ENCODE measurements around the gene KRTAP5-11.

The KRTAP5-11 gene

DNA sequence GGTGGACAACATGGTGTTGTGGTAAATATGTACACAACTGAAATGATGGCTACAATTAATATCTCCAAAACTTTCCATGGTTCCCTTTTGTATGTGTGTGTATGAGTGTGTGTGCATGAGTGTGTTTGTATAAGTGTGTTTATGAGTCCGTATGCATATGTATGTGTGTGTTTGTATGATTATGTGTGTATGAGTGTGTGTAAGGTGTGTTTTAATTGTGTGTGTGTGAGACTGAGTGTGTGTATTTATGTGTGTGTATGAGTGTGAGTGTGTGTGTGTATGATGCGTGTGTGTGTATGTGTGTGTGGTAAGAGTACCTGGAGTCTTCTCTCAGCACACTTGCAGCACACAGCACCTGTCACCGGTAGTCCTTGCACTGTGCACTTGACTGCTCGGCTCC is 26.7 kb downstream of the KRTAP5-11 start:
- H3K4me1 ChIP-seq (ENCODE audit: control insufficient read depth in 2 of 2, insufficient read depth in 2 of 2, low read length in 2 of 2) = no peaks in the 10 kb centered on the region
- no peak overlapping the region for H3K9ac ChIP-seq (ENCODE audit: low read depth in 1 of 2, low read length in 2 of 2)
- H3K27me3 ChIP-seq (ENCODE audit: control insufficient read depth in 2 of 2, insufficient read depth in 2 of 2, low read length in 2 of 2) = no peaks in the 10 kb centered on the region
- H3K4me3 ChIP-seq (ENCODE audit: low read length in 2 of 2) = no peak overlapping the region
- no peak overlapping the region for H3K27ac ChIP-seq (ENCODE audit: low read depth in 2 of 2, low read length in 2 of 2)
- no peaks in the 10 kb centered on the region for H3K36me3 ChIP-seq (ENCODE audit: control insufficient read depth in 2 of 2, insufficient read depth in 2 of 2, low read length in 2 of 2)
- no peaks in the 10 kb centered on the region for H3K9me3 ChIP-seq (ENCODE audit: control insufficient read depth in 2 of 2, low read length in 2 of 2)

DNA sequence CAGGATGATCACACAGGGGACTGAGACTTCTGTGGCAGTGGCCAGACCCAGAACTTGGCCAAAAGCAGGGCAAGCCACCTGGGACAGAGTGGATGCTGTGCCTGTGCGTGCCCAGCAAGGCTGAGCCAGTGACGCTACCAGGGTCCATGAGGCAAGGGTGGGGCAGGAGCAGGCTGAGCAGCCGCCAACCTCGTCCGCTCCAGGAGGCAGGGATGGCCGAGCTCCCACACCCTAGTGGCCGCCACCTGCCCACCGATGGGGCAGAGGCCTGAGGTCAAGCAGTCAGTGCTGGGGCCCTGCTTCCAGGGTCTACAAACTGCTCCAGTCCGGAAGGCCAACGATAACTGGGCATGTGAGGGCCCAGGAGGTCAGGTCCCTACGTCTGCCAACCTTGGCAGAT is 27.2 kb downstream of the KRTAP5-11 start:
- no peaks in the 10 kb centered on the region for H3K9me3 ChIP-seq (ENCODE audit: control insufficient read depth in 2 of 2, low read length in 2 of 2)
- no peak overlapping the region for H3K9ac ChIP-seq (ENCODE audit: low read depth in 1 of 2, low read length in 2 of 2)
- H3K4me3 ChIP-seq (ENCODE audit: low read length in 2 of 2) = no peak overlapping the region
- H3K4me1 ChIP-seq (ENCODE audit: control insufficient read depth in 2 of 2, insufficient read depth in 2 of 2, low read length in 2 of 2) = no peaks in the 10 kb centered on the region
- H3K36me3 ChIP-seq (ENCODE audit: control insufficient read depth in 2 of 2, insufficient read depth in 2 of 2, low read length in 2 of 2) = no peaks in the 10 kb centered on the region
- H3K27ac ChIP-seq (ENCODE audit: low read depth in 2 of 2, low read length in 2 of 2) = no peak overlapping the region
- H3K27me3 ChIP-seq (ENCODE audit: control insufficient read depth in 2 of 2, insufficient read depth in 2 of 2, low read length in 2 of 2) = no peaks in the 10 kb centered on the region

DNA sequence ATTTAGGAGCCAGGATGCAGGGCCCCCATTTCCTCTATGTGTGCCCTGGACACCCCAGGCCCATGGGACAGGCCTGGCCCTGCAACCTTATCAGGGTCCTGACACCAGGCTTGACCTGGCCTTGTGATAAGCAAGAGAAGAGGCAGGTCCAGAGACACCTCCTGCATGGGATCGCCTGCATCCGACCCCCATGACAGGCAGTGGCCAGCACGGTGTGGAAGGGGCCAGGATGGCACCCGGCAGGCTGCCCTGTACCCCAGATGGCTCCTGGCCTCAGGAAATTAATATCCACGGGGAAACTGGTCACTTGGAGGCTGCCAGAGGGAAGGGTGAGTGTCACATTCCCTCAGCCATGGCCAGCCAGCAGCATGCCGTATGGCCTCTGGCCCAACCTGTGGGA is 27.7 kb downstream of the KRTAP5-11 start:
- no peak overlapping the region for H3K4me3 ChIP-seq (ENCODE audit: low read length in 2 of 2)
- no peaks in the 10 kb centered on the region for H3K27me3 ChIP-seq (ENCODE audit: control insufficient read depth in 2 of 2, insufficient read depth in 2 of 2, low read length in 2 of 2)
- H3K4me1 ChIP-seq (ENCODE audit: control insufficient read depth in 2 of 2, insufficient read depth in 2 of 2, low read length in 2 of 2) = no peaks in the 10 kb centered on the region
- no peaks in the 10 kb centered on the region for H3K36me3 ChIP-seq (ENCODE audit: control insufficient read depth in 2 of 2, insufficient read depth in 2 of 2, low read length in 2 of 2)
- no peak overlapping the region for H3K27ac ChIP-seq (ENCODE audit: low read depth in 2 of 2, low read length in 2 of 2)
- no peak overlapping the region for H3K9ac ChIP-seq (ENCODE audit: low read depth in 1 of 2, low read length in 2 of 2)
- H3K9me3 ChIP-seq (ENCODE audit: control insufficient read depth in 2 of 2, low read length in 2 of 2) = no peaks in the 10 kb centered on the region

DNA sequence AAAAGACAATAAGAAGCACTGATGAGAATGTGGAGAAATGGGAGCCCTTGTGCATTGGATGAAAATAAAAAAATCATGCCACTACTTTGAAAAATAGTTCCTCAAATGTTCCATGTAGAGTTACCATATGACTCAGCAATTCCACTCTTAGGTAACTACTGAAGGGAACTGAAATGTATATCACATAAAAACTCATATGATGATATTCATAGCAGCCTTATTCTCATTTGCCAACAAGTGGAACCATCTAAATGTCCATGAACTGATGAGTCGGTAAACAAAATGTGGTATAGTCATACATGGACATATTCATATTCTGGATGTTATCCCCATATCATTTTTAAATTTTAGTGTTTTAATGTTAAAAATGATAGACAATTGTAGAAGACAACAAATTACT is 31.0 kb downstream of the KRTAP5-11 start:
- no peak overlapping the region for H3K27ac ChIP-seq (ENCODE audit: low read depth in 2 of 2, low read length in 2 of 2)
- H3K9me3 ChIP-seq (ENCODE audit: control insufficient read depth in 2 of 2, low read length in 2 of 2) = no peaks in the 10 kb centered on the region
- H3K9ac ChIP-seq (ENCODE audit: low read depth in 1 of 2, low read length in 2 of 2) = no peak overlapping the region
- no peaks in the 10 kb centered on the region for H3K27me3 ChIP-seq (ENCODE audit: control insufficient read depth in 2 of 2, insufficient read depth in 2 of 2, low read length in 2 of 2)
- no peak overlapping the region for H3K4me3 ChIP-seq (ENCODE audit: low read length in 2 of 2)
- no peaks in the 10 kb centered on the region for H3K36me3 ChIP-seq (ENCODE audit: control insufficient read depth in 2 of 2, insufficient read depth in 2 of 2, low read length in 2 of 2)
- no peaks in the 10 kb centered on the region for H3K4me1 ChIP-seq (ENCODE audit: control insufficient read depth in 2 of 2, insufficient read depth in 2 of 2, low read length in 2 of 2)

DNA sequence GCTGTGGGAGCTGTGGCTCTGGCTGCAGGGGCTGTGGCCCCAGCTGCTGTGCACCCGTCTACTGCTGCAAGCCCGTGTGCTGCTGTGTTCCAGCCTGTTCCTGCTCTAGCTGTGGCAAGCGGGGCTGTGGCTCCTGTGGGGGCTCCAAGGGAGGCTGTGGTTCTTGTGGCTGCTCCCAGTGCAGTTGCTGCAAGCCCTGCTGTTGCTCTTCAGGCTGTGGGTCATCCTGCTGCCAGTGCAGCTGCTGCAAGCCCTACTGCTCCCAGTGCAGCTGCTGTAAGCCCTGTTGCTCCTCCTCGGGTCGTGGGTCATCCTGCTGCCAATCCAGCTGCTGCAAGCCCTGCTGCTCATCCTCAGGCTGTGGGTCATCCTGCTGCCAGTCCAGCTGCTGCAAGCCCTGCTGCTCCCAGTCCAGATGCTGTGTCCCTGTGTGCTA is 33.9 kb downstream of the KRTAP5-11 start:
- H3K9ac ChIP-seq (ENCODE audit: low read depth in 1 of 2, low read length in 2 of 2) = no peak overlapping the region
- no peaks in the 10 kb centered on the region for H3K4me1 ChIP-seq (ENCODE audit: control insufficient read depth in 2 of 2, insufficient read depth in 2 of 2, low read length in 2 of 2)
- H3K27ac ChIP-seq (ENCODE audit: low read depth in 2 of 2, low read length in 2 of 2) = no peak overlapping the region
- H3K9me3 ChIP-seq (ENCODE audit: control insufficient read depth in 2 of 2, low read length in 2 of 2) = no peaks in the 10 kb centered on the region
- H3K36me3 ChIP-seq (ENCODE audit: control insufficient read depth in 2 of 2, insufficient read depth in 2 of 2, low read length in 2 of 2) = no peaks in the 10 kb centered on the region
- H3K4me3 ChIP-seq (ENCODE audit: low read length in 2 of 2) = no peak overlapping the region
- no peaks in the 10 kb centered on the region for H3K27me3 ChIP-seq (ENCODE audit: control insufficient read depth in 2 of 2, insufficient read depth in 2 of 2, low read length in 2 of 2)

DNA sequence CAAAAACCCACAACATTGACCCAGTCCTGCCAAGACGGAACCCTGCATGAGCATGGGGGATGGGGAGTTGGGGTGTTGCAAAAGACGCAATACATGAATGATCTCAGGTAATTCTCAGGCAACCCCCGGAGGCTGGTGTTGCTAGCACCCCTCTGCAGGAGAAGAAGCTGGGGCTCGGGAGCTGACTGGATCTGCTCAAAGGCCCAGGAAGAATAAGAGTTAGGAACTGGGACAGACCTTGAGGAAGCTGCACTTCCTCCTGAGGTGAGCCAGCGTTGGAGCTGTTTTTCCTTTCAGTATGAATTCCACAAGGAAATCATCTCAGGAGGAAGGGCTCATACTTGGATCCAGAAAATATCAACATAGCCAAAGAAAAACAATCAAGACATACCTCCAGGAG is 34.6 kb downstream of the KRTAP5-11 start, which contains the start of gene KRTAP5-9:
Gene KRTAP5-9 (plus strand): TSS at position 301 of the 400 bp plus-strand sequence. CDS start 238 bp downstream, outside the sequence.
- Histone ChIP-seq H3K9me3 (ENCODE audit: control insufficient read depth in 2 of 2, low read length in 2 of 2) (no peaks in the 10 kb centered on the region), H3K9ac (ENCODE audit: low read depth in 1 of 2, low read length in 2 of 2) (no peak within 1 kb of the TSS), H3K36me3 (ENCODE audit: control insufficient read depth in 2 of 2, insufficient read depth in 2 of 2, low read length in 2 of 2) (no peaks in the 10 kb centered on the region), H3K27me3 (ENCODE audit: control insufficient read depth in 2 of 2, insufficient read depth in 2 of 2, low read length in 2 of 2) (no peaks in the 10 kb centered on the region), H3K4me1 (ENCODE audit: control insufficient read depth in 2 of 2, insufficient read depth in 2 of 2, low read length in 2 of 2) (no peaks in the 10 kb centered on the region), H3K27ac (ENCODE audit: low read depth in 2 of 2, low read length in 2 of 2) (no peak within 1 kb of the TSS), H3K4me3 (ENCODE audit: low read length in 2 of 2) (no peak within 1 kb of the TSS)

DNA sequence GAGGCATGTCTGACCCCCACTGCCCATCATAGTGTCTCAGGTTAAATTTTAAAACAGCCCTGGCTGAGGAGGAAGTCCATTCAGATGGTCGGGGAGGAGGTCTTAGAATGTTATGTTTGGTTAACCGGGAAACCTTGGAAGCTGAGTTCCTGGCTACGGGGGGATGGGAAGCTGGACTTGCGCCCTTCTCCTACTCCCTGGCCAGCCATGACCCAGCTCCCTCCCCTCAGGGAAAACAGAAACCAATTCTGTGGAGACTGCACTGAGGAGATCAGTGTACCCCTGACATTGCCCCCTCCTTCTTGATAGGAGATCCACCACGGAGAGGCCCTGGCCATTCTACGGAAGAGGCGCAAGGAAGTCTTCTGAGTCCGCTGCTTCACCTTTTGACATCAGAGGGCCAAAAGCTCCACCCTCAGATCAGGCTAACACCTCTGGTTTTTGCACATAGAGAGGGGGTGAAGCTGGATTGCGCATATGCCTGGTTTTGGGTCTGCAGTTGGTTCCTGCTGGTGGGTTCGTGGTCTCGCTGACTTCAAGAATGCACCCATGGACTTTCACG is 37.2 kb downstream of the KRTAP5-11 start:
- H3K27ac ChIP-seq (ENCODE audit: low read depth in 2 of 2, low read length in 2 of 2) = no peak overlapping the region
- H3K9me3 ChIP-seq (ENCODE audit: control insufficient read depth in 2 of 2, low read length in 2 of 2) = no peaks in the 10 kb centered on the region
- H3K27me3 ChIP-seq (ENCODE audit: control insufficient read depth in 2 of 2, insufficient read depth in 2 of 2, low read length in 2 of 2) = no peaks in the 10 kb centered on the region
- no peaks in the 10 kb centered on the region for H3K36me3 ChIP-seq (ENCODE audit: control insufficient read depth in 2 of 2, insufficient read depth in 2 of 2, low read length in 2 of 2)
- H3K4me1 ChIP-seq (ENCODE audit: control insufficient read depth in 2 of 2, insufficient read depth in 2 of 2, low read length in 2 of 2) = no peaks in the 10 kb centered on the region
- no peak overlapping the region for H3K9ac ChIP-seq (ENCODE audit: low read depth in 1 of 2, low read length in 2 of 2)
- H3K4me3 ChIP-seq (ENCODE audit: low read length in 2 of 2) = no peak overlapping the region

DNA sequence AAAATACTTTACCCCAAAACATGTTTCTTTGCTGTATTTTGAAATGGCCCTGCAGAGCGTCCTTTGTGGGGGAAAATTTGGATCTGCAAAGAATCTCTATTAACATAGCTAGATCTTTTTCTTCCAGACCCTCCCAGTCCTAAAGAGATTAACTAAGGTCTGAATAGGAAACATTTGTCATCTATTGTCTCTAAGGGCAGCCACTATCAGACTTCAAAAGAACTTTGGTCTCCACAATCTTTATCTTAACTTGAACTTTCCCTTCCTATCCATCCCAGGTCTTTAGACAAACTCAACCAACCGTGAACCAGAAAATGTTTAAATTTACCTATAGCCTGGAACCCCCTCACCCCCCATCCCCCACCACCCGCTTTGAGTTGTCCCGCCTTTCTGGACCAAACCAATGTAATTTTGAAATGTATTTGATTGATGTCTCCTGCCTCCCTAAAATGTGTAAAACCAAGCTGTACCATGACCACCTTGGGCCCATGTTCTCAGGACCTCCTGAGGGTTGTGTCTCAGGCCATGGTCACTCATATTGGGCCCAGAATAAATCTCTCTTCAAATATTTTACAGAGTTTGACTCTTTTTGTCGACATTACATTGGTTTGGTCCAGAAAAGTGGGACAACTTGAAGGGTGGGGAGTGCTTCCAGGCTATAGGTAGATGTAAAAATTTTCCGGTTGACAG is 38.0 kb downstream of the KRTAP5-11 start:
- no peaks in the 10 kb centered on the region for H3K27me3 ChIP-seq (ENCODE audit: control insufficient read depth in 2 of 2, insufficient read depth in 2 of 2, low read length in 2 of 2)
- H3K4me3 ChIP-seq (ENCODE audit: low read length in 2 of 2) = no peak overlapping the region
- no peak overlapping the region for H3K9ac ChIP-seq (ENCODE audit: low read depth in 1 of 2, low read length in 2 of 2)
- H3K27ac ChIP-seq (ENCODE audit: low read depth in 2 of 2, low read length in 2 of 2) = no peak overlapping the region
- no peaks in the 10 kb centered on the region for H3K9me3 ChIP-seq (ENCODE audit: control insufficient read depth in 2 of 2, low read length in 2 of 2)
- no peaks in the 10 kb centered on the region for H3K4me1 ChIP-seq (ENCODE audit: control insufficient read depth in 2 of 2, insufficient read depth in 2 of 2, low read length in 2 of 2)
- no peaks in the 10 kb centered on the region for H3K36me3 ChIP-seq (ENCODE audit: control insufficient read depth in 2 of 2, insufficient read depth in 2 of 2, low read length in 2 of 2)

DNA sequence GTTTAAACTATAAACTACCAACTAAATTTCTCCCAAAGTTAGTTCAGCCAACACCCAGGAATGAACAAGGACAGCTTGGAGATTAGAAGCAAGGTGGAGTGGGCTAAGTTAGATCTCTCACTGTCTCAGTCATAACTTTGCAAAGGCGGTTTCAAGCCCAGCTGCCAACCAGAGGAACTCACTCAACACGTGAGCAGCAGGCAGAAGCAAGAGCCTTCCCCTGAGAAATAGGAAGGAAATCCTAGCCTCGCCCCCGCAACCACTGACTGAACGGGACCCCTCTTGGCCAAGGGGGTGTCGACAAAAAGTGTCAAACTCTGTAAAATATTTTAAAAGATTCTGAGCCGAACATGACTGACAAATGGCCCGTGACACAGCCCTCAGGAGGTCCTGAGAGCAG is 38.8 kb downstream of the KRTAP5-11 start:
- H3K9ac ChIP-seq (ENCODE audit: low read depth in 1 of 2, low read length in 2 of 2) = no peak overlapping the region
- H3K4me3 ChIP-seq (ENCODE audit: low read length in 2 of 2) = no peak overlapping the region
- no peaks in the 10 kb centered on the region for H3K36me3 ChIP-seq (ENCODE audit: control insufficient read depth in 2 of 2, insufficient read depth in 2 of 2, low read length in 2 of 2)
- no peaks in the 10 kb centered on the region for H3K9me3 ChIP-seq (ENCODE audit: control insufficient read depth in 2 of 2, low read length in 2 of 2)
- no peaks in the 10 kb centered on the region for H3K27me3 ChIP-seq (ENCODE audit: control insufficient read depth in 2 of 2, insufficient read depth in 2 of 2, low read length in 2 of 2)
- H3K27ac ChIP-seq (ENCODE audit: low read depth in 2 of 2, low read length in 2 of 2) = no peak overlapping the region
- no peaks in the 10 kb centered on the region for H3K4me1 ChIP-seq (ENCODE audit: control insufficient read depth in 2 of 2, insufficient read depth in 2 of 2, low read length in 2 of 2)

DNA sequence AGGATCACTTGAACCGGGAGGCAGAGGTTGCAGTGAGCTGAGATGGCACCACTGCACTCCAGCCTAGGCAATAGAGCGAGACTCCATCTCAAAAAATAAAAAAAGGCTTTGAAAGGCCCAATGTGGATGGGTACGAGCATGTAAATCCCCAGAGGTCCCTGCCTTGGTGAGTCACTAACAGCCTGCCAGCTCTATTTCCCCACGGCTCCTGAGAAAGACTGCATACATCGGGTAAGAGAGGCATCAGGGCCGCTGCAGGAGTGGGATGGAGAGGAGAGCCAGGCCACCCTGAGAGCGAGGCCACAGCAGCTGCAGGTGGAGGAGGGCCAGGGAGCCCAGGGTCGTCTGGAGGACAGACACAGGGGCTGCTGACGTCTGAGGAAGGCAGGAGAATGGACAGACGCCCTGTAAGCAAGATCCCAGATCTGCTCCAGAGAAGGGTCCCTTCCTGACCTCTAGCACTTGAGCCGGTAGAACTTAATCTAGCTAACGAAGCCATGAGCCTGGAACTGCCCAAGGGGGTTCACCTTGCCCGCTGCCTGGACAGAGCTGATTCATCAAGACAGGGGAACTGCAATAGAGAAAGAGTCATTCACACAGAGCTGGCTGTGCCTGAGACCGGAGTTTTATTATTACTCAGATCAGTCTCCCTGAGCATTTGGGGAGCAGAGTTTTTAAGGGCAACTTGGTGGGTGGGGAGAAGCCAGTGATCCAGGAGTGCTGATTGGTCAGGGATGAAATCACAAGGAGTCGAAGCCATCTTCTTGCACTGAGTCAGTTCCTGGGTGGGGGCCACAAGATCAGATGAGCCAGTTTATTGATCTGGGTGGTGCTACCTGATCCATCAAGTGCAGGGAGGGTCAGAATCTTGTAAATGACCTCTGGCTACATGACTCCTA is 39.5 kb downstream of the KRTAP5-11 start:
- Histone ChIP-seq H3K4me1 (ENCODE audit: control insufficient read depth in 2 of 2, insufficient read depth in 2 of 2, low read length in 2 of 2) (no peaks in the 10 kb centered on the region), H3K4me3 (ENCODE audit: low read length in 2 of 2) (no peak overlapping the region), H3K27ac (ENCODE audit: low read depth in 2 of 2, low read length in 2 of 2) (no peak overlapping the region), H3K27me3 (ENCODE audit: control insufficient read depth in 2 of 2, insufficient read depth in 2 of 2, low read length in 2 of 2) (no peaks in the 10 kb centered on the region), H3K9ac (ENCODE audit: low read depth in 1 of 2, low read length in 2 of 2) (no peak overlapping the region), H3K9me3 (ENCODE audit: control insufficient read depth in 2 of 2, low read length in 2 of 2) (no peaks in the 10 kb centered on the region), H3K36me3 (ENCODE audit: control insufficient read depth in 2 of 2, insufficient read depth in 2 of 2, low read length in 2 of 2) (no peaks in the 10 kb centered on the region)
